ENCODE measurements around the gene SLC7A8. TPM values are rescaled to one million over a fixed set of nuclear protein-coding genes. Genes with fewer than 3 reads are reported as not detected.

The SLC7A8 gene
- total RNA-seq, 1 experiment from 2014 or later: 77.9 TPM

DNA sequence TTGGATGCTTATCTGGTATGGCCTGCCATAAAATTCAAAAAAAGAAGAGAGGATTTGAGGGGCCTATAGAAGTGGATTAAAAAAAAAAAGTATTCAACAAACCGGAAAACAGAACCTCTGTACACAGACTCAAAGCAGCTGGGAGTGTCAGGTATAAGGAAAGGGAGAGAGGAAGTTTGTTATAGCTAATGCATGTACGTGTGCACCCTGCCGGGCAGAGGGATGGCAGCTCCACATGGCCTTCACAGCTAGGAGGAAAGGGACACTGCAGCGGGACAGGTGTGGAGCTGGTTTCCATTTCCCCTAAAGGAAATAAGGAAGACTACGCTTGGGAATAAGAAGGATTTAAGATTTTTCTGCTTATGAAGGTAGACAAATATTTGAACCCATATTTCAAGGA lies 21.5 kb downstream of the SLC7A8 start:
- Mint-ChIP-seq H3K9me3 (no peaks in the 10 kb centered on the region), H3K36me3 (ENCODE audit: insufficient read depth in 1 of 3, low read depth in 3 of 3) (peaks cover 50 to 66% (median 61%) of the 10 kb centered on the region in 3 experiments), H3K4me3 (no peak overlapping the region), H3K4me1 (peaks cover 43 to 50% of the 10 kb centered on the region in 2 experiments), H3K27me3 (ENCODE audit: low read depth) (no peaks in the 10 kb centered on the region), H3K27ac (peak overlapping the region; percentile 53 to 62 (median 56); a peak in 6 of 7 replicates)
- Histone ChIP-seq H3K79me2 (ENCODE audit: insufficient read depth, low read length) (no peaks in the 10 kb centered on the region), H2BK20ac (ENCODE audit: low read depth, low read length, poor library complexity, severe bottlenecking) (no peak overlapping the region), H3K56ac (ENCODE audit: insufficient read length, low read depth, low read length) (no peak overlapping the region), H4K5ac (ENCODE audit: insufficient read length, low read depth, low read length) (no peak overlapping the region), H3K4me2 (ENCODE audit: insufficient read depth, insufficient read length, low read length) (no peak overlapping the region), H3T11ph (ENCODE audit: low read length) (no peak overlapping the region), H4K8ac (replicated peaks; ENCODE audit: insufficient read length, low read depth, low read length) (no peak overlapping the region), H2AK5ac (ENCODE audit: insufficient read length, low read length) (no peak overlapping the region), H3K27me3 (ENCODE audit: insufficient read depth, low read length) (no peaks in the 10 kb centered on the region), H3K18ac (ENCODE audit: insufficient read length, low read depth, low read length) (no peak overlapping the region), H2BK5ac (ENCODE audit: insufficient read length, low read length) (no peak overlapping the region), H4K91ac (ENCODE audit: insufficient read length, low read depth, low read length) (no peak overlapping the region), H3K9ac (ENCODE audit: extremely low read depth, insufficient read length, low read length) (no peak overlapping the region), H2AFZ (ENCODE audit: low read length) (no peak overlapping the region), H4K20me1 (ENCODE audit: control insufficient read depth, insufficient read depth, insufficient read length) (no peaks in the 10 kb centered on the region), H3K14ac (ENCODE audit: insufficient read depth, low read length) (no peak overlapping the region), H2BK120ac (ENCODE audit: low read depth, low read length, poor library complexity, severe bottlenecking) (no peak overlapping the region), H3K9me3 (ENCODE audit: control insufficient read depth, low read depth, low read length) (no peaks in the 10 kb centered on the region), H3K79me1 (ENCODE audit: insufficient read depth, low read depth, low read length, poor library complexity, severe bottlenecking) (no peaks in the 10 kb centered on the region), H3K4ac (ENCODE audit: low read depth, low read length) (no peak overlapping the region), H2BK15ac (ENCODE audit: low read depth, low read length) (no peak overlapping the region), H3K4me1 (ENCODE audit: insufficient read depth, low read length) (peaks cover 19% of the 10 kb centered on the region; the same call in 1 of the 2 replicates), H3K23ac (ENCODE audit: insufficient read length, low read depth, low read length) (no peak overlapping the region), H3K23me2 (ENCODE audit: insufficient read length, low read depth, low read length, poor library complexity, severe bottlenecking) (peaks cover 4% of the 10 kb centered on the region), H3K27ac (ENCODE audit: insufficient read length, low read depth, low read length) (no peak overlapping the region), H2BK12ac (ENCODE audit: insufficient read length, low read depth, low read length) (no peak overlapping the region)
- TF ChIP-seq, protein P1, sequence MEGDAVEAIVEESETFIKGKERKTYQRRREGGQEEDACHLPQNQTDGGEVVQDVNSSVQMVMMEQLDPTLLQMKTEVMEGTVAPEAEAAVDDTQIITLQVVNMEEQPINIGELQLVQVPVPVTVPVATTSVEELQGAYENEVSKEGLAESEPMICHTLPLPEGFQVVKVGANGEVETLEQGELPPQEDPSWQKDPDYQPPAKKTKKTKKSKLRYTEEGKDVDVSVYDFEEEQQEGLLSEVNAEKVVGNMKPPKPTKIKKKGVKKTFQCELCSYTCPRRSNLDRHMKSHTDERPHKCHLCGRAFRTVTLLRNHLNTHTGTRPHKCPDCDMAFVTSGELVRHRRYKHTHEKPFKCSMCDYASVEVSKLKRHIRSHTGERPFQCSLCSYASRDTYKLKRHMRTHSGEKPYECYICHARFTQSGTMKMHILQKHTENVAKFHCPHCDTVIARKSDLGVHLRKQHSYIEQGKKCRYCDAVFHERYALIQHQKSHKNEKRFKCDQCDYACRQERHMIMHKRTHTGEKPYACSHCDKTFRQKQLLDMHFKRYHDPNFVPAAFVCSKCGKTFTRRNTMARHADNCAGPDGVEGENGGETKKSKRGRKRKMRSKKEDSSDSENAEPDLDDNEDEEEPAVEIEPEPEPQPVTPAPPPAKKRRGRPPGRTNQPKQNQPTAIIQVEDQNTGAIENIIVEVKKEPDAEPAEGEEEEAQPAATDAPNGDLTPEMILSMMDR (conservative IDR thresholded peaks at IDR 0.05): no peak
- WGBS (ENCODE audit: extremely low coverage, insufficient read length, low lambda C conversion rate): no CpG with 5 or more reads among the region's 5 CpGs
- DNase-seq: no peak

All from H9 (cell line).